ENCODE measurements around the gene KNL1.
"Not testable (repeated sequence)": the region's sequence is repeated elsewhere in the genome, so short reads cannot be mapped to it uniquely, and the experiment has no call there.

Gene KNL1

GRCh38 chr15:40664909-40665308, 70.9 kb downstream of the KNL1 start:
- no peak for DNase-seq (ENCODE audit: low read depth)

GRCh38 chr15:40676290-40676689, 82.2 kb downstream of the KNL1 start:
- not testable (repeated sequence) for DNase-seq (ENCODE audit: low read depth)

- not testable (repeated sequence) for DNase-seq (ENCODE audit: low read depth)
Observed at GRCh38 chr15:40676906-40677305, 82.9 kb downstream of the KNL1 start.

GRCh38 chr15:40680151-40680550, 86.1 kb downstream of the KNL1 start:
- DNase-seq (ENCODE audit: low read depth), result no peak

- not testable (repeated sequence) for DNase-seq (ENCODE audit: low read depth)
Observed at GRCh38 chr15:40680959-40681358, 86.9 kb downstream of the KNL1 start.

- no peak for DNase-seq (ENCODE audit: low read depth)
Observed at GRCh38 chr15:40684381-40684780, 90.3 kb downstream of the KNL1 start.

- DNase-seq (ENCODE audit: low read depth), result no peak
Observed at GRCh38 chr15:40685376-40685775, 91.3 kb downstream of the KNL1 start.

GRCh38 chr15:40688932-40689799, 95.1 kb downstream of the KNL1 start:
- no peak for DNase-seq (ENCODE audit: low read depth)

GRCh38 chr15:40691737-40692136, 97.7 kb downstream of the KNL1 start:
- no peak for DNase-seq (ENCODE audit: low read depth)

GRCh38 chr15:40693904-40694687, 100.0 kb downstream of the KNL1 start:
- no peak for DNase-seq (ENCODE audit: low read depth)

GRCh38 chr15:40694688-40695468, 100.8 kb downstream of the KNL1 start, which contains the start of gene RAD51:
RAD51 (plus strand) TSS chr15:40695174; CDS start chr15:40698759, 3,585 bp downstream.
- peak; percentile 87 for DNase-seq (ENCODE audit: low read depth)

GRCh38 chr15:40695469-40695890, 101.4 kb downstream of the KNL1 start:
- DNase-seq (ENCODE audit: low read depth), result no peak

- no peak for DNase-seq (ENCODE audit: low read depth)
Observed at GRCh38 chr15:40696228-40696627, 102.2 kb downstream of the KNL1 start.

- DNase-seq (ENCODE audit: low read depth), result no peak
Observed at GRCh38 chr15:40697916-40698315, 103.9 kb downstream of the KNL1 start.

GRCh38 chr15:40702077-40702476, 108.0 kb downstream of the KNL1 start:
- DNase-seq (ENCODE audit: low read depth), result no peak

GRCh38 chr15:40706121-40706520, 112.1 kb downstream of the KNL1 start:
- DNase-seq (ENCODE audit: low read depth), result no peak

Data from T follicular helper cell (primary cell).